Fibroblast of lung (primary cell): ENCODE data around the gene CRACR2A. TPM values are rescaled to one million over a fixed set of nuclear protein-coding genes. Genes with fewer than 3 reads are reported as not detected.

Experiments used
- DNase-seq, 2 donors: peaks; one replicate each; pipeline versions ENCODE4 v3.0.0 to v3.0.0-alpha.2; 2010; ENCODE audit warnings: low read depth in 2 of 2
- H2AFZ ChIP-seq: 2 replicates; pipeline ENCODE4 v1.5.1; 2012; ENCODE audit warnings: low read length, control low read depth, inconsistent platforms
- H3K27ac ChIP-seq: 2 replicates; pipeline ENCODE4 v1.5.1; 2011; ENCODE audit warnings: low read length, control low read depth; ENCODE audit not compliant: insufficient read depth
- H3K27me3 ChIP-seq: 2 replicates; pipeline ENCODE4 v1.5.1; 2011; ENCODE audit warnings: mild to moderate bottlenecking, low read length; ENCODE audit not compliant: control insufficient read depth, insufficient read depth
- H3K36me3 ChIP-seq: 2 replicates; pipeline ENCODE4 v1.5.1; 2011; ENCODE audit warnings: low read length; ENCODE audit not compliant: control insufficient read depth, insufficient read depth
- H3K4me1 ChIP-seq: 2 replicates; pipeline ENCODE4 v1.5.1; 2011; ENCODE audit warnings: low read length; ENCODE audit not compliant: control insufficient read depth, insufficient read depth; ENCODE audit errors: extremely low read depth
- H3K4me2 ChIP-seq: 2 replicates; pipeline ENCODE4 v1.5.1; 2011; ENCODE audit warnings: low read length, control low read depth; ENCODE audit not compliant: insufficient read depth; ENCODE audit errors: extremely low read depth
- H3K4me3 ChIP-seq, 4 experiments: fragments of 200-600 bp in 1 of 4; sonication (generic) in 1 of 4; replicated peaks in 1 of 4; 2 replicates each; pipeline ENCODE4 v1.5.1; 2011 to 2016; ENCODE audit warnings: low read length in 4 of 4, low read depth in 3 of 4, mild to moderate bottlenecking in 3 of 4, control low read depth in 2 of 4, inconsistent platforms in 1 of 4, mixed read lengths in 1 of 4; ENCODE audit not compliant: insufficient read depth in 1 of 4; ENCODE audit errors: control extremely low read depth in 1 of 4
- H3K79me2 ChIP-seq: 2 replicates; pipeline ENCODE4 v1.5.1; 2012; ENCODE audit warnings: mild to moderate bottlenecking, low read length, inconsistent platforms; ENCODE audit not compliant: control insufficient read depth, insufficient read depth
- H3K9ac ChIP-seq: 2 replicates; pipeline ENCODE4 v1.5.1; 2011; ENCODE audit warnings: mild to moderate bottlenecking, low read length, control low read depth; ENCODE audit not compliant: insufficient read depth
- H3K9me3 ChIP-seq: 2 replicates; pipeline ENCODE4 v1.5.1; 2012; ENCODE audit warnings: low read depth, low read length; ENCODE audit not compliant: control insufficient read depth, insufficient read depth
- H4K20me1 ChIP-seq: 2 replicates; pipeline ENCODE4 v1.5.1; 2011; ENCODE audit warnings: low read length; ENCODE audit not compliant: control insufficient read depth, insufficient read depth; ENCODE audit errors: extremely low read depth
- EZH2 ChIP-seq: IDR thresholded peaks from 2 replicates; pipeline ENCODE4 v1.5.1; 2012; ENCODE audit warnings: low read length, control low read depth, mild to moderate bottlenecking; ENCODE audit errors: missing control alignments
- polyA plus RNA-seq, 2 donors: library from polyadenylated mRNA; depleted of rRNA in 1 of 2; stranded (reverse) in 1 of 2; unstranded in 1 of 2; fragments of >200 nt; gene quantifications; 2 replicates each; pipeline ENCODE4 v1.2.1, GENCODE V29; 2011 to 2012; ENCODE audit warnings: missing spikeins in 1 of 2
- total RNA-seq: library from RNA; depleted of rRNA; stranded (reverse); fragments of >200 nt; gene quantifications from 2 replicates; pipeline ENCODE4 v1.2.1, GENCODE V29; 2014
- TF ChIP-seq, protein P1 (sequence below), 2 donors: IDR thresholded peaks in 1 of 2; conservative IDR thresholded peaks in 1 of 2; 1 replicate in 1 of 2; 2 replicates in 1 of 2; pipeline ENCODE4 v1.5.1; 2011 to 2012; ENCODE audit warnings: low read length in 2 of 2, control low read depth in 1 of 2, inconsistent platforms in 1 of 2, low read depth in 1 of 2, mild to moderate bottlenecking in 1 of 2

Gene CRACR2A
- total and polyA plus RNA-seq, 2 donors (not counting 1 experiment from before 2014, with no cell fraction given): 5.8 to 5.9 TPM

- H3K9me3 ChIP-seq: no peaks in the 10 kb centered on the region
- no peak overlapping the region for H2AFZ ChIP-seq
- no peak overlapping the region for H3K27ac ChIP-seq
- no peak overlapping the region for H3K4me2 ChIP-seq
- H4K20me1 ChIP-seq: no peaks in the 10 kb centered on the region
- H3K9ac ChIP-seq: no peak overlapping the region
- H3K27me3 ChIP-seq: no peaks in the 10 kb centered on the region
- no peaks in the 10 kb centered on the region for H3K4me1 ChIP-seq
- H3K79me2 ChIP-seq: no peaks in the 10 kb centered on the region
- TF ChIP-seq, protein P1, sequence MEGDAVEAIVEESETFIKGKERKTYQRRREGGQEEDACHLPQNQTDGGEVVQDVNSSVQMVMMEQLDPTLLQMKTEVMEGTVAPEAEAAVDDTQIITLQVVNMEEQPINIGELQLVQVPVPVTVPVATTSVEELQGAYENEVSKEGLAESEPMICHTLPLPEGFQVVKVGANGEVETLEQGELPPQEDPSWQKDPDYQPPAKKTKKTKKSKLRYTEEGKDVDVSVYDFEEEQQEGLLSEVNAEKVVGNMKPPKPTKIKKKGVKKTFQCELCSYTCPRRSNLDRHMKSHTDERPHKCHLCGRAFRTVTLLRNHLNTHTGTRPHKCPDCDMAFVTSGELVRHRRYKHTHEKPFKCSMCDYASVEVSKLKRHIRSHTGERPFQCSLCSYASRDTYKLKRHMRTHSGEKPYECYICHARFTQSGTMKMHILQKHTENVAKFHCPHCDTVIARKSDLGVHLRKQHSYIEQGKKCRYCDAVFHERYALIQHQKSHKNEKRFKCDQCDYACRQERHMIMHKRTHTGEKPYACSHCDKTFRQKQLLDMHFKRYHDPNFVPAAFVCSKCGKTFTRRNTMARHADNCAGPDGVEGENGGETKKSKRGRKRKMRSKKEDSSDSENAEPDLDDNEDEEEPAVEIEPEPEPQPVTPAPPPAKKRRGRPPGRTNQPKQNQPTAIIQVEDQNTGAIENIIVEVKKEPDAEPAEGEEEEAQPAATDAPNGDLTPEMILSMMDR (conservative IDR thresholded peaks at IDR 0.05 in 1 of 2, IDR thresholded peaks at IDR 0.05 in 1 of 2; ENCODE audit: low read depth in 1 of 2, low read length in 2 of 2): no peak
- no peak overlapping the region for H3K4me3 ChIP-seq
- no peak for DNase-seq
- no peaks in the 10 kb centered on the region for H3K36me3 ChIP-seq
These were observed 8.3 kb upstream of the CRACR2A start for GRCh38 chr12:3761116-3761735.

GRCh38 chr12:3759878-3760277 lies 7.0 kb upstream of the CRACR2A start:
- H3K4me2 ChIP-seq: no peak overlapping the region
- H3K4me1 ChIP-seq: no peaks in the 10 kb centered on the region
- H3K27me3 ChIP-seq: no peaks in the 10 kb centered on the region
- no peaks in the 10 kb centered on the region for H3K36me3 ChIP-seq
- no peak for DNase-seq
- TF ChIP-seq EZH2: no peak
- TF ChIP-seq, protein P1 (conservative IDR thresholded peaks at IDR 0.05 in 1 of 2, IDR thresholded peaks at IDR 0.05 in 1 of 2; ENCODE audit: low read depth in 1 of 2, low read length in 2 of 2): no peak
- no peak overlapping the region for H3K9ac ChIP-seq
- H3K27ac ChIP-seq: no peak overlapping the region
- no peaks in the 10 kb centered on the region for H4K20me1 ChIP-seq
- no peak overlapping the region for H3K4me3 ChIP-seq
- H3K79me2 ChIP-seq: no peaks in the 10 kb centered on the region
- H3K9me3 ChIP-seq: no peaks in the 10 kb centered on the region
- no peak overlapping the region for H2AFZ ChIP-seq

DNA sequence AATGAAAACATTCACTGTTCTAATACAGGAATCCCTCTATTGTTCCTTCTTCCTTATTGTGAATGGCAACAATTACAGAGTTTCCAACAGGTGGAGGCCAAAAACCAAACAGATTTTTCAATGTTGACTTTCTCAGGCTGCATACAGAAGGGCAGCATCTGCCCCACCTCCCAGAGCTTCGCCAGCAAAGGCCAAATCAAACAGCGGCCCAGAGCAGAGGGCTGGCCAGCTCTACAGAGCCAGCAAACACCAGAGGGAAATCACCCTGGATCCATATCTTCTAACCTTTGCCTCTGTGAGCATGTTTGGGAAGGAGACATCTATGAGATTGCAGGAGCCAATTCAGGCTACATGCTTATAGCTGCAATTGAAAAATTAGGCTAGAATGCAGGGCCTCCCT lies 4.4 kb upstream of the CRACR2A start:
- Histone ChIP-seq H3K4me1 (peaks cover 8% of the 10 kb centered on the region), H4K20me1 (no peaks in the 10 kb centered on the region), H3K4me3 (no peak overlapping the region), H3K27ac (no peak overlapping the region), H3K36me3 (no peaks in the 10 kb centered on the region), H2AFZ (no peak overlapping the region), H3K27me3 (no peaks in the 10 kb centered on the region), H3K79me2 (no peaks in the 10 kb centered on the region), H3K9ac (no peak overlapping the region), H3K9me3 (no peaks in the 10 kb centered on the region), H3K4me2 (no peak overlapping the region)
- no peak for DNase-seq
- no peak for TF ChIP-seq EZH2
- TF ChIP-seq, protein P1 (conservative IDR thresholded peaks at IDR 0.05 in 1 of 2, IDR thresholded peaks at IDR 0.05 in 1 of 2; ENCODE audit: low read depth in 1 of 2, low read length in 2 of 2): no peak
